ENCODE measurements around the gene FHIT.
"Not testable (repeated sequence)": the region's sequence is repeated elsewhere in the genome, so short reads cannot be mapped to it uniquely, and the experiment has no call there.

FHIT gene

DNA sequence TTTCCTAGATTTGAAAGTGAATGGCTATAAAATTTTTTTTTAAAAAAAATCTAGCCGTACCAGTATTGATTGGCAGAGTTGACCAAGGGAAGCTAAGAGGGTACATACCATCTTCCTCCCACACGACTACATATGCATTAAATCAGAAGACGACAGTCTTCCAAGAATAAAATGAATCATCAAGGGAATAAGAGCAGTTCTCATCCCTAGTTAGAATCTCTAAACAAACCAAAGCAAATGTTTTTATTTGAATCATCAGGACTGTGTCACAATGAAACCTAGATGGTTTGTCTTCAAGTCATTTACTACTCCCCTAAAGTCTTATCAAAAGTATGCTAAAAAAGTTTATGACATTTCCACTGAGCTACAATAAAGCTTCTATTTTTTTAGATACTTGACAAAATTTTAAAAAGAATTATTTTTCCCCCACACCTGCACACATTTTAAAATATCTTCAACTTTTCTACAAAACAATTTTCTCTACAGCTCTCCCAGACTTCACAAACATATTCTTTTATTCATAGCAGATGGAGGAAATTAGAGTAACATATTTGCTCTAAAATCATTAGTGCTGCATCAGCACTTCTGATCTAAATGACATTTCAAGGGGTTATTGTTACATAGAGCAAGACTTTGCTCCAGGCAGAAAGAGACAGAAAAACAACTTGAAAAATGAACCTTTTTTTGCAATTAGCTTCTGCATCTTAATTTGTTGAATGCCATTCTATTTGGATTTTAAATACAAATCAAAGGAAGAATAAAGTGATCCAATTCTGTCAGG lies 547.1 kb downstream of the FHIT start:
- DNase-seq (ENCODE audit: low read depth), result no peak

DNA sequence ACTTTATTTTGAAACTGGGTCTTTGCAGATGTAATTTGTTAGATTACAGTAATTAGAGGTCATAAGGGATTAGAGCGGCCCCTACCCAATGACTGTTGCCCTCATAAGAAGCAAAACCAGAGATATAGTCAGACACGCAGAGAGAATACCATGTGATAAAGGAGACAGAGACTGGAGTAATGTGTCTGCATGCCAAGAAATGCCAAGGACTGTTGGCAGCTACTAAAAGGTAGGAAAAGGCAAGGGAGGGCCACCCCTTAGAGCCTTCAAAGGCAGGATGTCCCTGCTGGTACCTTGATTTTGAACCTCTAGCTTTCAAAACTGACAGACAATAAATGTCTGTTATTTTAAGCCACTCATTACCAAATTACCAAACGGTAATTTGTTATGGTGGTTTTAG lies 548.2 kb downstream of the FHIT start:
- no peak for DNase-seq (ENCODE audit: low read depth)

DNA sequence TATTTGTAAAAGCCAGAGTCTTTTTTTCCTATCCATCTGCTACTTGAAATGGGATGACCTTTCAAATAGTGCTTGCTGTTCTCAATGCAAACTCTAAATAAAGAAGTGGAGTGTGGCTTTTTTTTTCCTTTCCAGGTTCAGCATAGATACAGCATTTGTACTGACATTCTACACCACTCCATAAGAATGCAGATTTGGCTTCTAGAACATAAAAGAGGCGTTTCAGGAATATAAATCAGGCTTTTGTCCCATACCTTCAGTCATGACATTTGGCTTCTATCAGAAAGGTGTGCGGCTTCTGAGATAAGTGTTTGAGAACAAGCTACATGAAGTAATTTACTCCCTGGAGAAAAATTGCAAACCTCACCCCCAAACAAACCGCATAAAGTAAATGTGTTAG lies 553.1 kb downstream of the FHIT start:
- no peak for DNase-seq (ENCODE audit: low read depth)

DNA sequence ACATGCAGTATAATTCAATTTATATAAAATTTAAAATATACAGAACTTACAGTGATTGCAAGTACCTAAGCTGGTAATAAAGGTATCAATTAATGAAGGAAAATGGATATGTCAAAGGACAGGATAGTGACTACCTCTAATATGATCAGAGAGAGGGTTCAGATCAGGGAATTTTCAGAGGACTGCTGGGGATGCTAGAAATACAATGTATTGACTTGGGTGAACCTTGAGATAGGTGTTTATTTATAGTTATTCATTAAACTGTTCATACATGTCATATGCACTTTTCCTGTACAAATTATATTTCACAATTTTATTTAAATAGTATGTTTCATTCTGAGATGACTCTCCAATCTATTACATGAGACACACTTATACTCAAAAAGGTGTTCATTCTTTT lies 554.1 kb downstream of the FHIT start:
- no peak for DNase-seq (ENCODE audit: low read depth)

DNA sequence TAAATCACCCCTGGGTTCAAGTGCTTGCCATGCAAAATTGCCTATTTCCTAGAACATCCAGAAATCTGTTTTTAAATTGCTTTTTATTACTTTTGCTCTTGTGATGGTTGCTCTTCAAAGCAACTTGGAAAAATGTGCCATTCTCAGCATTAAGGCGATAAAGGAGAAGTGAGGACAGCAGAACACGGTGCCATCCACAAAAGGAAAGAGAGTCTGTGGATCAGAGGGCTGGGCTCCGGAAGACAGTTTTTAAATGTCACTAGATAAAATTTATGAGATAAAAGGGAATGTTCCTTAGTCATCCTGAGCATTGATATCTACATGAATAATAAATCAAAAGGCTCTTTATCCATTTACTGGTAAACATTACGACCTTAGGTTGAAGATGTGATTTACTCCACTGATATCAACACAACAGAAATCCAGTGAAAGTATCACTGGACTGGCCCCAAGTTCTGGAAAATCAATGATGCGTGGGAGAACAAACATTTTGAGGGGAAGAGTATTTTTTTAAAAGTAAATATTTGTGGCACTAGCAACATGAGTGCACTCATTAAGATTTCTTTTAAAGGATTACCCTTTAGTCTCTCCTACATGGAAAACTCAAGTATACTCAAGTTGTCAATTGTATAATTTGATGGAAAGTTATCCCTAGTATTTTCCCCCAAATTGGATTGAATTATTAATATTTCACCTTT lies 554.7 kb downstream of the FHIT start:
- DNase-seq (ENCODE audit: low read depth), result no peak

DNA sequence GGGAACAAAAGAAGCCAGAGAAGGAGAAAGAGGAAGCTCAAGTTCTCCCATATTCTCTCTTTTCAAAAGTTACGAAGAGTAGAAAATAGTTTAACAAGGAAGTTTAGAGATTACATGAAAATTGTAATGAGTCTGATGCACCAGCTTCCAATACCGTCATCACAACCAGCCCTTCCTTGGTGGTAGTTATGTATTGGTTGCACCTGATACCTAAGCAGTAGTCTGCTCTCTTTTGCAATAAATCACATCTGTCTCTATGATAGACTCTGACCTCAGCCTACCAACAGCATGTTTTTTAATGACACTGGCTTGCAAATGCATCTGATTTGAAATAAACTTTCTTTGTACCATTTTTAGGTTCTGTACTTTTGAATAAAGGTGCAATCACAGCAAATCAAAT lies 575.8 kb downstream of the FHIT start:
- no peak for DNase-seq (ENCODE audit: low read depth)

DNA sequence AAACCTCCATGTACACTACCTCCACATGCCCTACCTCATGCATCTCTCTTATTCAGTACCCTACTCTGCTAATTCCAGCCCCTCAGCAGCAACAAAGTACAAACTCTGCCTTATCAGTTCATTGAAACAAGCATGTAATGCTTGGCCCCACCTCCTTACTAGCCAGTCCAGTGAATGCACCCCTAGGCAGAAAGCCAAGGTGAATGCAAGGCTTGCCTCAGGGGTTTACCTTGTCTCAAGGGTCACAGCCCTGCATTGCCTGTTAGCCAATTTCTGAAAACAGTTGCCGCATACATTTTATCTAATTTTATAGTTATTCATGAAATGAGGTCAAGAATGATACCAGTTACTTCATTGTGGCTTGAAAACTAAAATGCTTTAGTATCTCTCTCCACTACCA lies 576.4 kb downstream of the FHIT start:
- no peak for DNase-seq (ENCODE audit: low read depth)

DNA sequence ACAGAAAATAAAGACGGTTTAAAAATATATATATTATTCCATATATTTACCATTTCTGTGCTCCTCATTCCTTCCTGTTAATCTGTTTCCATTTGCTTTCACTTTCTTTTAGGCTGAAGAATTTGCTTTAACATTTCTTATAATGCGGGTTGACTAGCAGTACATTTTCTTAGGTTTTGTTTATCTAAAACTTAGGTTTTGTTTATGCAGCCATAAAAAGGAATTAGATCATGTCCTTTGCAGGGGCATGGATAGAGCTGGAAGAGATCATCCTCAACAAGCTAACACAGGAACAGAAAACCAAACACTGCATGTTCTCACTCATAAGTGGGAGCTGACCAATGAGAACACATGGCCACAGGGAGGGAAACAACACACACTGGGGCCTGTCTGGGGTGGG lies 578.1 kb downstream of the FHIT start:
- no peak for DNase-seq (ENCODE audit: low read depth)

DNA sequence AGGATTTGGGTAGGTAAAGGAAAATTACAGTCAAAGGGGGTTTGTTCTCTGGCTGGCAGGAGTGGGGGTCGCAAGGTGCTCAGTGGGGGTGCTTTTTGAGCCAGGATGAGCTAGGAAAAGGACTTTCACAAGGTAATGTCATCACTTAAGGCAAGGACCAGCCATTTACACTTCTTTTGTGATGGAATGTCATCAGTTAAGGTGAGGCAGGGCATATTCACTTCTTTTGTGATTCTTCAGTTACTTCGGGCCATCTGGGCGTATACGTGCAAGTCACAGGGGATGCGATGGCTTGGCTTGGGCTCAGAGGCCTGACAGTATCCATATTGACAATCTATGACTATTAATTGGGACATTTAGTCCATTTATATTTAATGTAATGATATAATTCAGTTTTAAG lies 578.9 kb downstream of the FHIT start:
- DNase-seq (ENCODE audit: low read depth), result not testable (repeated sequence)

DNA sequence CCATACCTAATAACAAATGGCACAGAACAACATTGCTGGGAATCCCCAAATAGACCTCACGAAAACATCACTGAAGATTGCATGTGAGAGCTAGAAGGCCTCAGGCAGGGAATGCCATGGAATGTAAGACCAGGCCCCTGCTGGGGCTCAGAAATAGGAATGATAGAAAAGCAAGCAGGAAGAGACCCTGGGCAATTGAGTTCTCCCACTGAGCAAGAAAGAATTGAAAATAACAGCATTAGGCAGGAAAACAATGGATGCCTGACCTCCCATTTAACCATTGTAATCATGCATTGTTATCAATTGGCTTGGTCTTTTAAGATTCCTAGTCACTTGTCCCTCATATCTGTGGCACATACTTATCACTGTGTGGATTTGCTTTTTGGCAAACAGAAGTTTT lies 581.6 kb downstream of the FHIT start:
- no peak for DNase-seq (ENCODE audit: low read depth)

DNA sequence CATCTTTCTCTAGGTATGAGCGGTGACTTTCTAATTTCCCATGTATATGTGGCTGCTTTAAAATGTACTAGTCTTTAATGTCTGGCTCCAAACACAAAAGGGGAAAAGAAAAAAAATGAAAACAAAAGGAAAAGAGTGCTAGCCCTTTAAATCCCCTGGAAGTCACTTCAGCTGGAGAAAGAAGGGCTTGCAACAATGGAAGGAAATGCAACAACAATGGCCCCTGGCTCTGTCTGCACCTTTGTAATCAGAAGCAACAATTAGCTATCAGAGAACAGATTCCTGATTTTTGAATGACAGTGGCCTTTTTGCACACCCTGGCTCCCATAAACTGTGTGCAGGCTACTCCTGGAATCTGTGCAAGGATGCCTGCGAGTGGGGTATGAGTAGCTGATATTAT lies 591.2 kb downstream of the FHIT start:
- no peak for DNase-seq (ENCODE audit: low read depth)

DNA sequence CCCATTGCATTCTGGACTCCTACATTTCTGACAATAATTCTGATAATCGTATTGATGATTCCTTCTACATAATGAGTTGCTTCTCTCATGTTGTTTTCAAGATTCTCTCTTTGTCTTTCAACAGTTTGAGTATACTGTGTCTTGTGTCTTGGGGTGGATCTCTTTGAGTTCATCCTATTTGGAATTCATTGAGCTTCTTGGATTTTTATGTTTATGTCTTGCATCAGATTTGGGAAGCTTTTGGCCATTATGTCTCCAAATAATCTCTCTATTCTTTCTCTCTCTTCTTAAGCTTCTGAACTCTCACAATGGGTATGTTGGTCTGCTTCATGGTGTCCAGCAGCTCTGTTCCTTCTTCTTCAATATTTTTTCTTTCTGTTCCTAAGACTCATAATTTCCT lies 592.2 kb downstream of the FHIT start:
- DNase-seq (ENCODE audit: low read depth), result no peak

DNA sequence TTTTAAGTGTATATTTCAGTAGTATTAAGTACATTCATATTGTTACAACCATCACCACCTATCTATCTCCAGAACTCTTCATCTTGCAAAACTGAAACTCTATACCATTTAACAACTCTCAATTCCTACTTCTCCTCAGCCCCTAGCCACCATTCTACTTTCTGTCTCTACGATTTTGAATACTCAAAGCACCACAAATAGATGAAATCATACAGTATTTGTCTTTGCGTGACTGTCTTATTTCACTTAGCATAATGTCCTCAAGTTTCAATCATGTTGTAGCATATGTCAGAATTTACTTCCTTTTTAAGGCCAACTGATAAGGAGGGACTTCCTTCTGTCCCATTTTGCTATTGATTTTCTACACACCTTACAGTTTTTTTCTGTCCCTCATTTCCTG lies 593.3 kb downstream of the FHIT start:
- no peak for DNase-seq (ENCODE audit: low read depth)

DNA sequence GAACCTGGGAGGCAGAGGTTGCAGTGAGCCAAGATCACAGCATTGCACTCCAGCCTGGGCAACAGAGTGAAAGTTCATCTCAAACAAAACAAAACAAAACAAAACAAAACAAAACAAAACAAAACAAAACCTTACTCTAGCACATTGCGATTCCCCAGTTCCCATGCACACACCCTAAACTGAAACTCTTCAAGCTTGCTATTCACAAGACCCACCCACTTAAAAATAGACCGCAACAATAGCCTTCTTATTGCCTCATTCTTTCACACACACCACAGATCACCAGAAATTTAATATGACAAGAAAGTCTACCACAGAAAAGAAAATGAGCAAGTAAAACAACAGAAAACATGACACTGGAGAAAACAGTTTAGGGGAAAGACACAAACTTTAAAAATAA lies 598.4 kb downstream of the FHIT start:
- no peak for DNase-seq (ENCODE audit: low read depth)

DNA sequence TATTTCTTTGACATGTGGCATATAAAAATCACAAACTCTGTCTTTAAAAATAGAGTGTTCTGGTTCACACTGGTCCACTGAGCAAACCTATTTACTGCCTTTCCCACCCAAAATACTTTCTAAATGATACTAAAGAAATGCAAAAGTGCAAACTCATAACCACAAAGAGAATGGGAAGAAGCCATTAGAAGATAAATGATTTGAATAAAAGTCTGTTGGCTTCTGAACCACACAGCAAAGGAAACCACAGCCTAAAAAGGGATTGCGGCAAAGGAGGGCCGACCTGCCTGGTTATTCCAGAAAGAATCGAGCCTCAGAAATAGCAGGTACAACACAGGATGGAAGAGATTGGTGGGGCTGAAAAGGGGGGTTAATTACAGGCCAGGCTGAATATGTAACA lies 599.5 kb downstream of the FHIT start:
- no peak for DNase-seq (ENCODE audit: low read depth)

DNA sequence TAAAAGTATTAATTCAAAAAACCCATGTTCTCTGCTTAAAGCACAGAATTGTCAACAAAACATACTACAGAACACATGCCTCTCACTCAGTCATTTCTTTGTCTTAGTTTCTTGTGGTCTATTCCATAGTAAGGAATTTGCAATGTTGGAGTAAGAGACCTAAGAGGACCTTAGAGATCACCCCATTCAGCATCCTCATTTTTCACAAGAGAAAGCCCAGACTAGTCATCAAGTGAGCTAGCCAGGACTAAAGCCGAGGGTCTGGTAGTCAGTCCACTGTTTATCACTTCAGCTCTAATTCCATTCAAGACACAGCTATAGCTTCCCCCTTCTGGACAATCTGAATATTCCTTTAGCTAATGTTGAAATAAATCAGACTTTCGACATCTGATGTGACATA lies 601.1 kb downstream of the FHIT start:
- DNase-seq (ENCODE audit: low read depth), result no peak

DNA sequence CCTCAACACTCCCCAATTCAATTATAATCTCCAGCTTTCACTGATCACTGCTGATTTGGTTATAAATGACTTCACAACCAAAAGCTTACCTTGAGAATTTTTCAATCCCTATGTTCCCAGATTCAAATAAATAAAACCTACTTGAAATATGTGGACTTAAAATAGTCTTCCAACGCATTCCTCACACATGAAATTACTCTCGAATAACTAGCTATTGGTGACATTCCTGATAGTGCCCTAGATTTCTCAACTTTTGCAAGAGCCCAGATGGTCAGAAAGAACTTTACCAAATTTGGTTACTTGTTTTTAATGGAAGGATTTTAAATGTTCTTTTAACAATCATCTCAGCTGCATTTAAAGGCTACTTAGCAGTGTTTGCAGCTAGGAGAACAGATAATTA lies 605.5 kb downstream of the FHIT start:
- no peak for DNase-seq (ENCODE audit: low read depth)

DNA sequence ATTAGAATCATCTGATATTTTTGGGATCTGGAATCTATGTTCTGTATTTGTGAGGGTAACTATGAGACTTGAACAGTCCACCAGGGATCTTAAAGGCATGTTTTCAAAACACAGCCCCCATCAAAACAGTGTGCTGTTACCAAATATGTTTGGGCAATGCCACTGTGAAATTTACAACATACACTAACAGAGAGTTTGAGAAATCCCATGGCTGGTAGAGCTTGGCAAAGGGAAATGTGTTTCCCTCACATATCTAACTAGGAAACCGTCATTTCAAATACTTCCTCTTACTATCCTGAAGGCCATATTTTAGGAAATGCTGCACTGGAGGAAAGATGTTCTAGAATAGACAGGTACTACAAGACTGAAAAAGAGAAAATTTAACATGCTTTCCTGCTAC lies 607.4 kb downstream of the FHIT start:
- DNase-seq (ENCODE audit: low read depth), result no peak

DNA sequence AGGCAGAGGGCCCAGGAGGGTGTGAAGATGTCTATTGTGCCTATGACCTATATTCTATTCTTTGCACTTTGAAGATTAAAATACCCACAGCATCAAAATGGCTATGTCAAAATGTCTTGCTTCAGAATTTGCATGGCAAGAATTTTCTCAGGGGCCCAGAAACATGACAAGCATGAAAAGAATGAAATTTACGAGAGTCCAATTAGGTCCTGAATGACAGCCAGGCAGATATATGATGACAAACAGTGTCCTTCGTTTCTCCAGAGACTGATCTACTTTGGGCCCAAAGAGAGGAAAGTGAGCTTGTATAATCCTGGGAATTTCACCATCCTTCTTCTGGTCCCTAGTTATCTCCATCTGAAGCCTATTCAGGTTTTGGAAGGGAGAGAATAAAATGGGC lies 609.9 kb downstream of the FHIT start:
- DNase-seq (ENCODE audit: low read depth), result no peak

DNA sequence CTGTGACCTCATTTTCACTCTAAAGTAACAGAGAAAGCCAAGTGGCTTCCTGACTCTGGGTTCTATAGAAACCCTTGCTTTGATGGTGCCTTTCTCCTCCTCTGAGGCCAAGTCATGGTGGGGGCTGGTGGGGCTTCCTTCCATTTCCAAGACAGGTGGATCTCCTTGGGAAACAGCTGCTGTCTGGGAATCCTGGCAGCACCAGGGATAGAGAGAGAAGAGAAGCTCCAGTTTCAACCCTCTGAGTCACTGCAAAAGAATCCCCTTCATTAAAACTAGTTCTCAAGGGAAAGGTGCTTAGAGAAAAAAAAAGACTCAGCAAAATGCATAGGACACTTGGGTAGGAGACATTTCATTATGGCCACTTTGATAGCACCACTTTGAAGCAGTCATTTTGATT lies 614.4 kb downstream of the FHIT start:
- DNase-seq (ENCODE audit: low read depth), result no peak

DNA sequence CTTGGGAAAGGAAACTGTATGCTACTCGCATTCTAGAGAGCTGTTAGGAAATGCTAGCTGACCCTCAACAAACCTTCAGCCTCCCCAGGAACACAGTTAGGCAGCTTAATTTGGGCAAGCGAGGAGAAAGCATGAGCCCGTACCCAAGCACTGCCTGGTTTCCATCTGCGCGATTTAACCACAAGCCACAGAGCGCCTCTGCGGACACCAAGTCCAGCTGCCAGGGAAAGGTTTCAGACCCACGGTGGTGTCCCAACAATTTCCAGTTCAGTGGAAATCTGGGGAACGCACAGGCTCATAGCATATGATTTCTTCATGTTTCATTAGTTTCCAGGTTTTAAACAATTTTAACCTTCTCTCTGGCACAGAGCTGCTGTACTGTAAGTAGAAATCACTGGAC lies 617.6 kb downstream of the FHIT start:
- no peak for DNase-seq (ENCODE audit: low read depth)

DNA sequence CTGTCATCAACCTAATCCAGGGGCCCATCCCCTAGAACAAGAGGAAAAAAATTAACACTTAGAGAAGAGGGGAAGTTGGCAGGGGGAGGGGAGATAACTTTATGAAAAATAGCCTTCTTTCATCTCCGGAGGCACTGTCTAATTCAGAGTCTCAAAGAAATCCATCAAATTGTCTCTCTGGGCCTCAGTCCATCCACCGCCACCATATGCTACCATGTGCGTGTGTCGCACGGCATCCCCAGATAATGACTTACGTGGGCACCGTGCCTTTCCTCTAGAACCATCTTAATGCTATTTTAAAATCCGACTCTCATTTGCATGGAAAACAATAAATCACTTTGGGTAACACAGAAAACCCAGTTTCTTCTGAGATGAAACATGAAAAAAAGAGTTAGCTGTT lies 619.7 kb downstream of the FHIT start:
- no peak for DNase-seq (ENCODE audit: low read depth)

DNA sequence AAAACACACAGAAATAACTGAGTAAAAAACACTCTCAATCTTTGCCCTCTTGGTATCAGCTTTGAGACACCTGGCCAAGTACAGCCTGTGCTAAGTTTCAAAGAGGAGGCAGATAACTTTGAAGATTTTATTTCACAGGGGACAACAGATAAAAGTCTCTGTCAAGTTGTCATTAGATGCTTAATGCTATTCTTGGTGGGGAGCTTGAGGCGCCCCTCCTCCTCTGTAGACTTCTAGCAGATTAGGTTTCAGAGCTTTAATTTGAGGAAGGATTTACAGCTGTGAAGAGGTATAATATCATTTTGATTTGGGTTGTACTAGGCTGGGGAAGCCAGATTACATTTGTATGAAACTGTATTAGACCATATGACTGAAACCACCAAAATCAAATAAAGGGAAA lies 620.3 kb downstream of the FHIT start:
- DNase-seq (ENCODE audit: low read depth), result no peak

DNA sequence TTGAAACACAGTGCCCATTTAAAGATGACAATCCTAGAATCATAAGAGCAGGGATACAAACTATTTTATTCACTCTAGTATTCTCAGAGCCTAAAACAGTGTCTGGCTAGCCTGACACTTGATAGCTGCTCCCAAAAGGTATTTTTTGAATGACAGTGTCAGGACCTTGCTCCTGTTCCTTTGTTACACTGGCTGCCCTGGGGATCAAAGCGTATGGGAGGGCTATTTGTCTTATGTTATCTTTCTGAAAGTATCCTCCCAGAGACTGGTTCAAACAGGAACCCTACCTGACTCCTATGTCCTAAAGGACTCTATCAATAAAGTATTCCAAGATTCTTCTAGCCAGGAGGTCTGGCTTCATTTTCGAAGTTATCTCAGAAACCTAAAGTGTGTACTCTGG lies 621.4 kb downstream of the FHIT start:
- no peak for DNase-seq (ENCODE audit: low read depth)

Data from ELR (cell line).